Measurements from ENCODE around the gene EME2.
"Not testable (repeated sequence)": the region's sequence is repeated elsewhere in the genome, so short reads cannot be mapped to it uniquely, and the experiment has no call there.

Gene EME2

GRCh38 chr16:1791256-1791942 is 18.8 kb downstream of the EME2 start:
- DNase-seq (ENCODE audit: low spot score): no peak

DNA sequence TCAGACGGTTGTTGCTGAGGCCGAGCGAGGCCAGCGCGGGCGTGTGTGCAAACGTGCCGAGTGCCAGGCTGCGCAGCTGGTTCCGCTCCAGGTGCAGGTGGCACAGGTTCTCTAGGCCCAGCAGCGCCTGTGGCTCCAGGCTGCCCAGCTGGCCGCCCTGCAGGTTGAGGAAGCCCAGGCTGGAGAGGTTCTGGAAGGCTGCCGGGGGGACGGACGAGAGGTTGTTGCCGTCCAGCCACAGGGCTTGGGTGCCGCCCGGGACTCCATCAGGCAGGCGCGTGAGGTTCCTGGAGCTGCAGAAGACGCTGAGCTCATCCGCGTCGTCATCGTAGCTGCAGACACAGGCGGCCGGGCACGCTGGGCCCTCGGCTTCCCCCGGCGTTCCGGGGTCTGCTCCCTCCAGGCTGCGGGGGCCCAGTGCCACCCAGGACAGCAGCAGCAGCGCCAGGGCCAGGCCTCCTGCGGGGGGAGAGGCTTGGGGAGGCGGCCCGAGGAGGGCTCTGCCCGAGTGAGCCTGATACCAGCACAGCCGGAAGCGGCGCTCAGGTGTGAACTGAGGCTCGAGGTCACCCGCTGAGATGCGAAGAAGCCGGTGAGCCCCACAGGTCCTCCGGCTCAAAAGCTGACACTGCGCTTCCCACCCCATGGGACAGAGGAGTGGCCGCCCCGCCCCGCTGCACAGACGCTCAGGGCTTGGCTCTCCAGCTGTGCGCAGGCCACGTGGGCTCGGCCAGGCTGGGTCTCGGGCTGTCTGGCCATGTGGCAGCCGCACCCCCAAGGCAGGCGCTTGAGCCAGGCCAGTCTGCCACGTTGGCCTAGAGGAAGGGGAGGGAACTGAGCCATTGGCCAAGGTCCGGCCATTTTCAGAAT is 19.6 kb downstream of the EME2 start:
- DNase-seq (ENCODE audit: low spot score): no peak

- no peak for DNase-seq (ENCODE audit: low spot score)
These were observed 20.4 kb downstream of the EME2 start for GRCh38 chr16:1792836-1793577.

DNA sequence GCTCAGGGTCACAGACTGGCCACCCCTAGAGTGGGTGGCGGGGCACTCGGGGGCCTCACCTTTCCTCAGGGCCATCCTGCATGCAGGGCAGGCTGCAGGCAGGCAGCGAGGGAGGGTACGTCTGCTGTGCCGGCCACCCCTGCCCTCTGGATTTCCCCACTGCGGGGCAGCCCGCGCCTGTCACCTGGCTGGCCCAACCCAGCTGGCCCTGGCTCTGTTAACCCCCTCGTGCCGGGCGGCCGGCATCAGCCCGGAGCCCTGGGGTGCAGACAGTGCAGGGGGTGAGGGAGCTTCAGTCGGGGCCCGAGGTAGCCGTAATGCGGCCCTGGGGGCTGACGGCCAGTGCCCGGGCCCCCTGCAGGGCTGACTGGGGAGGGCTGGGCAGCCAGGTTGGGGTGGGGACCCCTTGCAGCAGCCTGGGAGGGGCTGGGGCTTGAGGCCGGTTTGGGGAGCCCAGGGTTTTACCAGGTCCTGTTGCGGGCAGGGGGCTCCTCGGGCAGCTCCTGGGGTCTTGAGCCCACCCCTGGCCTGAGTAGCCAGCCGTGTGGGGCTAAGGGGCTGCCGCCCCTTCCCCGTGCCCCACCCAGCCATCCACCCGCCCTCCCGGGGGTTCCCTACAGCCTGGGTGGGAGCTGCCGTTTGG is 21.1 kb downstream of the EME2 start, which contains the start of gene IGFALS:
TSS of gene IGFALS (minus strand) at position 128 of the 643 bp plus-strand sequence. CDS start at position 75, 53 bp downstream.
- no peak for DNase-seq (ENCODE audit: low spot score)

DNA sequence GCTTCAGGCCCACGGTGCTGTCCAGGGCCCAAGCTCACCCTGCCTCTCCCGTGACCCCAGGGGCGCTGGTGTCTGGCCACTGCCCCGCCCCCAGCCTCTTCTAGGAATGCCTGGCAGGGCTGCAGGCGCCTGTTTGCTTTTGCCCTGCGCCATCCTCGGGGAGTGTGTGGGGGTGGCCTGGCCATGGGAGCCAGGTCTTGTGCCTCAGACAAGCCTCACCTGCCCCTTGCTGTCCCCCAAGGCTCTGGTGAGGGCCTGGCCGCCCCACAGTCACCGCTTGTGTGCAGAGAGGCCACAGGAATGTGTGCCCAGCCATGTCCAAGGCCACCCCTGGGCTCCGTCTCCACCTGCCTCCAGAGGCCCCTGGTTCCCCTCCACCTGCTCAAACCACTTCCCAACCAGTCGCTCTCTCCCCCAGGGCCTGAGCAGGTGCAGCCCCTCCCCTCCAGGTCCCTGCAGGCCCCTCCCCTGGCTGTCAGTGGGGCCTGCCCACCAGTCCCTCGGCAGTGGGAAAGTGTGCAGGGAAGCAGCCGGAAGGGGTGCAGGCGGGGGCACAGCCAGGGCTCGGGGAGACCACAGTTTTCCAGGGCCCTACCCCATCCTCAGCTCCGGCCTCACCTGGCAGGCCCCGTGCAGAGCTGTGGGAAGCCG is 21.7 kb downstream of the EME2 start:
- DNase-seq (ENCODE audit: low spot score): no peak

DNA sequence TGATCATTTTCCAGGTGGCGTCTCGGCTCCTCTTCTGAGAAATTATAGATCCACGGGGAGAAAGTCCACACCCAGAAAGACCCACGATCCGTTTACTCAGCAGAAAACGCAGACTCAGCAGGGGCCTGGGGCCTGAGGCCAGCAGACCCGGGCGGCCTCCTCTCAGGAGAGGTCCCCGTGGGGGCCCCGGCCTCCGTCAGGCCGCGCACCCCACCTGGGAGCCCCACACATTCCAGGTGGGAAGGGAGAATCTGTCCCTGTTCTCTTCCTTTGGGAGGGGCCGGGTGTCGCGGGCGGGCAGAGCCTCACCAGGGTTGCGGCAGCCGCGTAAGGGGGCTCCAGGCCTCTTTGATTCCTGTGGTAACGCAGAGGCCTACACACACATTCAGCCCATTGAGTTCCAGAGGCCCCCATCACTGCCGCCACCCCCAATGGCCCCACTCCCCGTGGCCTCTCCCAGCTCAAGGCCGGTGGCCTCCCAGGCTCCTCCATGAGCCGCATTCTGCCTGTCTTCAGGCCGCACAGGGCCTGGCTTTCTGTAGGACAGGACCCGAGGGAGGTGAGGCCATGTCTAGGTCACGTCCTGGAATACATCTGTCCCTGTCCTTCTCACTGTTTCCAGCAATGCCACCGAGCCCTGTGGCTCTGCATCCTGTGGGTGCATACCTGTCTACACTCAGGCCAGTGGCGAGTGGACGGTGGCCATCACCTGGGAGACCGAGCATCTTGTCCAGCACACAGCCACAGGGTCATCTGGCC is 22.5 kb downstream of the EME2 start:
- no peak for DNase-seq (ENCODE audit: low spot score)

- not testable (repeated sequence) for DNase-seq (ENCODE audit: low spot score)
These were observed 26.7 kb downstream of the EME2 start for GRCh38 chr16:1799263-1799662.

- no peak for DNase-seq (ENCODE audit: low spot score)
These were observed 28.1 kb downstream of the EME2 start for GRCh38 chr16:1800701-1801100.

GRCh38 chr16:1807626-1808025 is 35.0 kb downstream of the EME2 start:
- DNase-seq (ENCODE audit: low spot score): no peak

GRCh38 chr16:1808691-1809090 is 36.1 kb downstream of the EME2 start:
- no peak for DNase-seq (ENCODE audit: low spot score)

DNA sequence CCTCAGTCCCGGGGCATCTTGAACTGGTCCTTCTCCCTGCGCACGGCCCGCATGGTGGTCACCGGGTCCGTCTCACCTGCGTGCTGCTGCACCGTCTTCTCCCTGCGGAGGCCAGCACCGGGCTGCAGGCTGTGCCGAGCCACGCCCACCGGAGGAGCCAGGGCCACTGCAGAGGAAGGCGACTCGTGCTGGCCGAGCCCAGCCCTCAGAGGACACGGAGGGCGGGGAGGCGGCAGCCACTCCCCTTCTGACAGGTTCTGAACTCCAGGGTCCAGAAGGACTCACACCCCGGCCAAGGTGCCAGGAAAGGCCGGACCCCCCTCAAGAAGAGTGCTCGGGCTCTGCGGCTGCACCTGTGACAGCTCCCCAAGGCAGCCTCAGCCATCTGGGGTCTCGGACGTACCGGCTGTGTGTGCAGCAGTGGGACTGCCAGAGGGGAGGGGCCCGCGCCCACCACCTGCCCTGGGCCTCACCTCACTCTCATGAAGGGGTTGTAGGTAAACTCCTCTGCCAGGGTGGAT is 36.7 kb downstream of the EME2 start:
- DNase-seq (ENCODE audit: low spot score): no peak

DNA sequence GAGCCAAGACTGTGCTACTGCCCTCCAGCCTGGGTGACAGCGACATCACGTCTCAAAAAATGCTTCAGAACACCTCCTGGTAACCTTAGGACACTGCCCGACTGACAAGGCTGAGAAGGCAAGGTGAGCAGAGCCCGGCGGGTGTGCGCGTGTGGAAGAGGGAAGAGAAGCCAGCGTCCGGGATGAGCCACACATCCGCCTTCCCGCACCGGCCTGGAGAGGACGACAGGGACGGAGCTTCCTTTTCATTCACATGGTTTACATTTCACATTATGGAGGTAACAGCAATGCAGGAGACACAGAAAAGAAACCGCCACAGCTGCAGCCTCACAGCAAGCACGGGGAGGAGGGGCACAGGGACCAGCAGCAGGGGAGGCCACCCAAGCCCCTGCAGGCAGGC is 37.5 kb downstream of the EME2 start:
- DNase-seq (ENCODE audit: low spot score): no peak

GRCh38 chr16:1810536-1810935 is 37.9 kb downstream of the EME2 start:
- no peak for DNase-seq (ENCODE audit: low spot score)

DNA sequence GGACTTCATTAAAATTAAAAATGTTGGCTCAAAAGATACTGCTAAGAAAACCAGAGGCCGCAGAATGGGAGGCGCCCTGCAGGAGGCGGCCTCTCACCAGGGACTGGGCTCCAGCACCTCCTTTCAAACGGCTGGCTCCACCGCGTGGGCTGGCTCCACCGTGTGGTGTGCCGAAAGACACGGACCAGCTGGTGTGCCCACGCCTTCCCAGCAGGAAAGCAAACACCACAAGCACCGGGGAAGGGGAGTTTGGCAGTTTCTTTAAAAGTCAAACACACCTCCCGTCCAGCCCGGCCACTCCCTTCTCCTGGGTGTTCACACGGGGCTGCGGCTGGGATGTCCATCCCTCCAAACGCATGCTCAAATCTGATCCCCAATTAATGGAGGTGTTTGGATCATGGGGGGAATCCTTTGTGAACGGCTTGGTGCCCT is 40.1 kb downstream of the EME2 start:
- DNase-seq (ENCODE audit: low spot score): no peak

DNA sequence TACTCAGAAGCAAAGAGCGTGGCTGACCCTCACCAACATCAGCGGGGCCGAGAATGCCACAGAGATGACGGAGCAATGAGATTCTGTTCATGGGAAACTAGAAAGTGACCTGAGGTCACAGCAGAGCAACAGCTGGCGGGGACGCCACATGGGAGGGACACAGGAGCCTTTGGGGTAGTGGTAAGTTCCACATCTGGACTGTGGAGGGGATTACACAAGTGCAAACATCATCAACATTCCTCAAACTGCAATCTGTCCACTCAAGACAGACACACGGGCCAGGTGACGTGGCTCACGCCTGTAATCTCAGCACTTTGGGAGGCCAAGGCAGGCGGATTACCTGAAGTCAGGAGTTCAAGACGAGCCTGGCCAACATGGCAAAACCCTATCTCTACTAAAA is 42.9 kb downstream of the EME2 start:
- no peak for DNase-seq (ENCODE audit: low spot score)

GRCh38 chr16:1816396-1817275 is 44.0 kb downstream of the EME2 start:
- DNase-seq (ENCODE audit: low spot score): no peak

DNA sequence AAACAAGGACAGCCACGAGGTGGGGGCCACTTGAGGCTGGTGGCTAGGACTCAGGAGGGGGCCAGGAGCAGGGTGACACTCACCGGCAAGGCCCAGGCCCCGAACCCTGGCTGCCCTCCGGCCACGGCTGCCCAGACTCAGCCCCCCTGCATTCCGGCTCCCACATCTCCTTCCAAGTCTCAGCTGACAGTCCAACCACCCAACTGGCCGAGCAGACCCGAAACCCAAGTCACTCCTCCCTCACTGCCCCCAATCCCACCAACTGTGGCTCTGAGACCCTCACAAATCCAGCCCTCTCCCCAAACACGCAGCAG is 44.6 kb downstream of the EME2 start:
- no peak for DNase-seq (ENCODE audit: low spot score)

DNA sequence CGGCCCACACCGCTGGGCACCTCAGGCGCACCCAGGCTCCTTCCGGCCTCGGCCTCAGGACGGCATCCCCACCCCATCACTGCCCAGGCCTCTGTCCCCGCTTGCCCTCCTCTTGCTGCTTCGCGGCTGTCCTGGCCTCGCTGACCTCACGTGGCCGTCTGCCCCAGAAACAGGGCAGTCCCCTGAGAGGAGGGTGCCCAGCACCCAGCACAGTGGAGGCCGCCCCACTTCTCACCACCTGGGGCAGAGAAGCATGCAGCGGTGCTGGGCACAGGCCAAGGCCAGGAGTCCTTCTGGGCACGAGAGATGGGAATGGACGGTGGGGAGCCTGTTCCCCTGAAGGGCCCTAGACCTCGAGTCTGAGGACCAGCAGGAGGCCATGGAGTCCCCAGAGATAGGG is 45.1 kb downstream of the EME2 start:
- DNase-seq (ENCODE audit: low spot score): no peak

DNA sequence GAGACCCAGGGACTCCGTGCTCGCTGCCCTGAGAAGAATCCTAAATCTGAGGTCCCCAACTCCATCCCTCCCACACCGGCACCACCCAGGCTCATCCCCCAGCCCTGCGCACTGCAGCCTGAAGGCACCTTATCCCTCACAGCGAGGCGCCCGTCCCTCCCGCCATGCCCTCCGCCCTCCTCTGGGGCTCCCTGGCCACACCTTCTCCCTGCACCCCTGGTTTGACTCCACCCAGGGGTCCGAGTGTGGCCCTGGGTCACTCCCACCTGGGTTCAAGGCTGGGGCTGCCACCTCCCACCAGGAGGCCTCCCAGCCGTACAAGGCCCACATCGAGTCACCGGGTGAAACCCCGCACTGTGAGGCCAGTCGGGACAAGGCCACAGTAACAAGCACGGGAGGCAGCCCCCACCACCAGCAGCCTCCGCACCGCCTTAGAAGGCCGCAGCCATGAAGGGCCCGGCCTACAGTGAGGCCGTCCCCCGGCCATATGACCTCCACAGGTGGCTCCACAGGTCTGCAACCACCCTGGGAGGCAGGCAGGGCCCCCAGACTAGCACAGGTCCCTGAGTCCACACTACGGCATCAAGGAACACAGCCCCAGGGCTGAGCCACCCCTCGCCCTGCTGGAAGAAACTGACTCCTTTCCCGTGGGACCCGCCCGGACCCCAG is 45.7 kb downstream of the EME2 start:
- no peak for DNase-seq (ENCODE audit: low spot score)

Data from globus pallidus (tissue), 1 donor.